Activated CD4-positive, CD25-positive, alpha-beta regulatory T cell (primary cell): ENCODE data around the gene SESTD1.
A peak's percentile ranks its signal among the peaks of the same experiment; 100 is the strongest.
"Not testable (repeated sequence)": the region's sequence is repeated elsewhere in the genome, so short reads cannot be mapped to it uniquely, and the experiment has no call there.

ENCODE experiments used
- DNase-seq, 4 experiments: peaks; one replicate each; lab custom pipeline; 2025; lab: John Stamatoyannopoulos, UW

Gene SESTD1

GRCh38 chr2:179106342-179106675 lies 158.3 kb downstream of the SESTD1 start:
- DNase-seq: no peak

GRCh38 chr2:179104736-179105135 lies 159.9 kb downstream of the SESTD1 start:
- DNase-seq: no peak

DNA sequence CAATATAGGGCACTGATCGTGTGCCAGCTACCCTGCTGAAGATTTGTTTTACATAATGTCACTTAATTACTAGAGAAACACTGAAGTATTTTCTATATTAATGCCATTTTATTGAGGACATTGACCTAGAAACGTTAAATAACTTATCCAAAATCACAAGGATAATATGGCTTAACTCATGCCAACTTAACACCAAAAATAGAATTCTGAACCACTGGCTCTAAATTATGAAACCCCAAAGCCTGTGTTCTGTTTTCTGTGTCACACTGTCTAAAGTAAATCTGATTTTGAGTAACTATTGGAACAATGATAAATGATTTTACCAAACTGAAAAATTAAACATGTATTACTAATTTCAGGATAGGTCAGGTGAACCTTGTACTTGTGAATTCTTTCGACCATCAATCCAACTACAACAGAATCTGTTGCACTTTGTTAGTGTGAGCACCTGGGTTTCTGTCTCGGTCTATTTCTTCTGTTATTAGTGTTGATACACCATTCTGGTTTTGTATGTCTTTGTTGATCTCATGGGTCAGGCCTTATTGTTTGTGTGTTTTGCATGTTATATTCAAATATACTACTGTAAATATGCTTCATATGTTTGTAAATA lies 166.4 kb downstream of the SESTD1 start:
- no peak for DNase-seq

DNA sequence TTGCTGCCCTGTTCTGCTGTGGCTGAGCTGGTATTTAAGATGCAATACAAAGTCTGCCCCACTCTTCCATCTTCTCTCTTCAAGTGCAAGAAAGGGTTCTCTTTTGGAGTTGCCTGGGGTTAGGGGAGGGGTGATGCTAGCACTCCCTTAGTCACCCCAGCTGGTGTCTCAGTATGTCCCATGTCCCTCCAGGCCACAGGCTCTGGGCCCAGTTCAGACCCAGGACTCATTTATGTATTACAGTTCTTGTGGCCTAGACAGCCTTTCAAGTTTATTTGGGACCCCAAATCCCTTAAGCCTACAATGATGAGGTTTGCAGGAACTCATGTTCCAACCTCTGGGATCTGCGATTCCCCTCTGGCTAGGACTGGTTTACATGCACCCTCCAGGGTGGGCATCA lies 167.5 kb downstream of the SESTD1 start:
- DNase-seq: no peak

- DNase-seq: peak in 1 of 4 experiments; percentile 2
These were observed 168.5 kb downstream of the SESTD1 start for GRCh38 chr2:179096090-179096489.

DNA sequence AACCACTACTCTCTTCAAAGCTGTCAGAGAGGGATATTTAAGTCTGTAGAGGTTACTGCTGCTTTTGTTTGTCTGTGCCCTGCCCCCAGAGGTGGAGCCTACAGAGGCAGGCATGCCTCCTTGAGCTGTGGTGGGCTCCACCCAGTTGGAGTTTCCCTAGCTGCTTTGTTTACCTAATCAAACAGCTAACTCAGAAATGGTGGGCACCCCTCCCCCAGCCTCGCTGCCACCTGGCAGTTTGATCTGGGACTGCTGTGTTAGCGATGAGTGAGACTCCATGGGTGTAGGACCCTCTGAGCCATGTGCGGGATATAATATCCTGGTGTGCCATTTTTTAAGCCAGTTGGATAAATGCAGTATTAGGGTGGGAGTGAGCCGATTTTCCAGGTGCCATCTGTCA lies 171.7 kb downstream of the SESTD1 start:
- DNase-seq: not testable (repeated sequence)

GRCh38 chr2:179082697-179083096 lies 181.9 kb downstream of the SESTD1 start:
- DNase-seq: no peak

DNA sequence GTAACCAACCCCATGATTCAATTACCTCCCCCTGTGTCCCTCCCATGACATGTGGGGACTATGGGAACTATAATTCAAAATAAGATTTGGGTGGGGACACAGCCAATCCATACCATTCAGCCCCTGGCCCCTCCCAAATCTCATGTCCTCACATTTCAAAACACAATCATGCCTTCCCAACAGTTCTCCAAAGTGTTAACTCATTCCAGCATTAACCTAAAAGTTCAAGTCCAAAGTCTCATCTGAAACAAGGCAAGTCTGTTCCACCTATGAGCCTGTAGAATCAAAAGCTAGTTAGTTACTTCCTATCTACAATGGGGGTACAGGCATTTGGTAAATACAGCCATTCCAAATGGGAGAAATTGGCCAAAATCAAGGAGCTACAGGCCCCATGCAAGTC lies 182.7 kb downstream of the SESTD1 start:
- no peak for DNase-seq

GRCh38 chr2:179072527-179072926 lies 192.1 kb downstream of the SESTD1 start:
- no peak for DNase-seq

DNA sequence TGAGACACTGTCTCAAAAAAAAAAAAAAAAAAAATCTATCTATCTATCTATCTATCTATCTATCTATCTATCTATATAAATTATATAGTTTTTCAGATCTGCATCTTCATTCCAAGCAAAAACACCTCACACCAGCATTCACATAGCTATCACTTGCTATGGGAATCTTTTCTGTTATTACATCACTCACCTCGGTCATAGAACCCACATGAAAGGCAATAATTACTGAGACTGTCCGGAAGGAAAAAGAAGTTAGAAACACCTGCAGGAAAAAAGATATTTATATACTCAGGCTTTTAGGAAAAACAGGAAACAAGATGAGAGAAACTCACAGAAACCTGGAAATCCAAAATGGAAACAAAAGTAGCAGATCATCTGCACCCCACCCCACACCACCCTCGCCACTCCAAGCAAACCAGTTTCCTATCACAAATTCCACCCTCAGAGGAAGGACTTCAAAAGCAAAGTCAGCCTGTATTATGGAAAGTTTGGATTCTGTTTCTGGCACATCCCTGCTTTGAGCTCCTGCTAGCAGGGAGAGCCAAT lies 192.7 kb downstream of the SESTD1 start:
- DNase-seq: no peak

DNA sequence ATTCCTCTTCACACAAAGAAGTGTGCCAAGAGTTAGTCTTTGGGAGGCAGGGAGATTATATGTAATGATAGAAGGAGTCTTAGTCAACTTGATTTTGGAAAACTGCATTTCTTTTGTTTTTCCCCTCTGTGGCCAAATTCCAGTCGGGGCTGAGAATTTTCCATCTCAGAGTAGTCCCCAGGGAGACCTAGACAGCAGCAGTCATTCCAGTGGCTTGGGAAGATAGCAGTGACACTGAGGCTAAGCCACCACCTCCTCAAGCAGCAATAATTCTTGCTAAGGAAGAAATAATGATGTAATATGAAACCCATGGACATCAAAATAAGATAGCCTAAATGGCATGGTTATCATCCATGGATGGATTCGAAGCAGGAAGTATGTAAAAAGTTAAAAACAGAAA lies 193.7 kb downstream of the SESTD1 start:
- DNase-seq: no peak

DNA sequence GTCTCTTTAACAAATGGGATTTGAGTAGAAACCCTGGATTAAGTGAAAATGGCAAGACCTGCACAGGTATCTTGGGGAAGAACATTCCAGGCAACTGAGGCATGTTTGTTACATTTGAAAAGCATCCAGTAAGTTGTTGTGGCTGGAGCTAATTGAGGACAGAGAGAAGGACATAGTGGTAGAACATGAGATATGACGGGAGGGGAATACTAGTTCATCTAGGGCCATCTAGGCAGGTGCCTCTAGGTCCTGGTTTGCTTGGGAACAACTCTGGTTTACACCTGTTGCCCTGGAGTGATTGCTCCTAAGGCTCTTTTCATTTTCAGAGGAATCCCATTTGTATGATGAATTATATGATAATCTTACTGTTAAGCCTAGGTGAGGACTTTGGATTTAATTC lies 194.9 kb downstream of the SESTD1 start:
- DNase-seq: no peak

DNA sequence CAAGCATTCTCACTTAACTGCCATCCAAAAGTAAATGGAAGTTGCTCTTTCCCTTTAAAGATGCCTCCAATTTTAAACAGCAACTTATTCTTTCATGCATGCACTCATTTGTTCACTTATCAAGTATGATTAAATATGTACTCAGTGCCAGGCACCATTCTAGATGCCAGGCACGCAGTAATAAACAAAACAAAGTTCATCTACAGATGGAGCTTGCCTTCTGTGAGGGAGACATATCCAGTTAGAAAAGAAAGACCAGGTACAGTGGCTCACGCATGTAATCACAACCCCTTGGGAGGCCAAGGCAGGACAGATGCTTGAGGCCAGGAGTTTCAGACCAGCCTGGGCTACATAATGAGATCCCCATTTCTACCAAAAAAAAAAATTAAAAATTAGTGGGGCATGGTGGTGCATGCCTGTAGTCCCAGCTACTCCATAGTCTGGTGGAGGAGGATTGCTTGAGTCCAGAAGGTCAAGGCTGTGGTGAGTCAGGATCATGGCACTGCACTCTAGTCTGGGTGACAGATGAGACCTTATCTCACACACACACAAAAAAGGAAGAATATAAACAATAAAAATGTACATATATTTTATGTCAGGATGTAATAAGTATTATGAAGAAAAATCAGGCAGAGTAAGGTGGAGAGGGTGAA lies 195.5 kb downstream of the SESTD1 start:
- no peak for DNase-seq

GRCh38 chr2:179059026-179059700 lies 205.5 kb downstream of the SESTD1 start:
- DNase-seq: no peak

DNA sequence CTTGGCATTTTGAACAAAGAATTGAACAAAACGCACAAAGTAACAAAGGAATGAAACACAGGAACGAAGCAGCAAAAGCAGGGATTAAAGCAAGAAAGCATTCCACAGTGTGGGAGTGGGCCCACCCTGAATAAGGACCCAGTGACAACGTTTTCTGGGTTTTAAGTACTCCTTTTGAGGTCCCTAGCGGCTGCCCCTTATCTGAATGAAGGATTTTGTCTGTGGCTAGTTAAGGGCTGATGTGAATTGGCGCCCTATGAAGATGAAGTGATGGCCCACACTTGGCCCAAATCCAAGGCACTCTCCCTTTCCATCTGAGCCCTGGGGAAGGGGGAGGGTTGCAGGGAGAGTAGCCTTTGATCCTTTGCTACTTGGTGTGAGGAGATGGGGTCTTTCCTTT lies 206.9 kb downstream of the SESTD1 start:
- no peak for DNase-seq

DNA sequence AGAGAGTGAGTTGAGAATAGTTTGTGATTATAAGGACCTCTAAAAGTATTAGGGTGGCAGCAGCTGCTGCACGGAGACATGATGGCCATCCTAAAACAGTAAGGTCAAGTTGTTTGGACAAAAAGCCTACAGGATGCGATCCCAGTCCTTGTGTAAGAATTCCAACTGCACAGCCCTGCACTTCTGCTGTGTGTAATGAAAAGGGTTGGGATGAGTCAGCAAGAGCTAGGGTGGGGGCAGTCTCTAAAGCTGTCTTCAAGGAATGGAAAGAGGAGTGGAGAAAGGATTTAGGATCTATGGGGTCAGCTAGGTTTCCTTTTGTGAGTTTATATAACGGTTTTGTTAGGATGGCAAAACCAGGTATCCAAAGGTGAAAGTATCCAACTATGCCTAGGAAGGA lies 211.1 kb downstream of the SESTD1 start:
- DNase-seq: not testable (repeated sequence)
